ENCODE data around the gene FSTL4. TPM values are rescaled to one million over a fixed set of nuclear protein-coding genes. Genes with fewer than 3 reads are reported as not detected.

FSTL4 gene
- total and polyA plus RNA-seq, 2 of the 4 experiments (the other 2 are of a cell fraction): 0.18 TPM; not detected in 1

DNA sequence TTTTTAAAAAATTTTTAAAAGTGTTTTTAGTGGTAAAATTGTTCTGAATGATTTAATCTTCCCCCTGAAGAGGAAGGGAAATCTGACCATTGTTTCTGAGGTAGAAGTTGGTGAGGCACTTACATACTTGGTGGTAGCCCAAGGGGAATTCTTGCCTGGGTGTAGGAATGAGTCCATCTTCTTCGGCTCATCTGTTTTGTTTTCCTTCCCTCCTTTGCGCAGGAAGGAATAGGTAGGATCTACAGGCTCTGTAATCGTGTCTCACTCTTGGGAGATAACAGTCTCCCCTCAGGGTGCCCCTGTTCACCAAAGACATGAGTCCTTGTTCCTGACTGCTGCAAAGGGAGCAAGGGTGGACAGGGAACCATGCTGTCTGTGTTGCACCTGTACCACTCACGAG lies 422.5 kb downstream of the FSTL4 start:
- H2BK120ac ChIP-seq (ENCODE audit: low read depth, low read length): no peak overlapping the region
- ATAC-seq (ENCODE audit: low read depth): no peak
- H3K79me1 ChIP-seq (ENCODE audit: low read depth in 1 of 2, low read length in 2 of 2): no peaks in the 10 kb centered on the region
- no peak overlapping the region for H2AK9ac ChIP-seq (replicated peaks; ENCODE audit: low read depth, low read length, poor library complexity)
- no peak overlapping the region for H3K4me2 ChIP-seq (ENCODE audit: low read depth, low read length)
- dilution Hi-C loops (cut with HindIII; ENCODE audit: low sequenced_read_pairs, unreplicated experiment): no loop called here
- no peak overlapping the region for H3K18ac ChIP-seq (ENCODE audit: low read depth, low read length)
- H3K9ac ChIP-seq (ENCODE audit: low read depth, low read length): no peak overlapping the region
- ChIA-PET POLR2A (ENCODE audit: unreplicated experiment) (no interaction called here), CTCF (no interaction called here)
- in situ Hi-C loops (cut with MboI; ENCODE audit: low sequenced_read_pairs): no loop called here
- TF ChIP-seq, protein P1, sequence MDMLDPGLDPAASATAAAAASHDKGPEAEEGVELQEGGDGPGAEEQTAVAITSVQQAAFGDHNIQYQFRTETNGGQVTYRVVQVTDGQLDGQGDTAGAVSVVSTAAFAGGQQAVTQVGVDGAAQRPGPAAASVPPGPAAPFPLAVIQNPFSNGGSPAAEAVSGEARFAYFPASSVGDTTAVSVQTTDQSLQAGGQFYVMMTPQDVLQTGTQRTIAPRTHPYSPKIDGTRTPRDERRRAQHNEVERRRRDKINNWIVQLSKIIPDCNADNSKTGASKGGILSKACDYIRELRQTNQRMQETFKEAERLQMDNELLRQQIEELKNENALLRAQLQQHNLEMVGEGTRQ (IDR thresholded peaks at IDR 0.05; ENCODE audit: low read depth, low read length): no peak
- TF ChIP-seq CHD1 (IDR thresholded peaks at IDR 0.05; ENCODE audit: low read depth, low read length) (no peak), SMC3 (IDR thresholded peaks at IDR 0.05; ENCODE audit: low read depth, low read length) (no peak), RAD21 (IDR thresholded peaks at IDR 0.05; ENCODE audit: low read length) (no peak), RFX5 (IDR thresholded peaks at IDR 0.05; ENCODE audit: low read depth, low read length) (no peak), MAFK (IDR thresholded peaks at IDR 0.05; ENCODE audit: low read depth, low read length) (no peak), MXI1 (IDR thresholded peaks at IDR 0.05; ENCODE audit: borderline replicate concordance, low read depth, low read length) (no peak), RCOR1 (IDR thresholded peaks at IDR 0.05; ENCODE audit: insufficient replicate concordance, low read length) (no peak), FOS (IDR thresholded peaks at IDR 0.05; ENCODE audit: low read depth, low read length) (no peak), POLR2A (IDR thresholded peaks at IDR 0.05; ENCODE audit: low read depth, low read length) (no peak), CEBPB (IDR thresholded peaks at IDR 0.05; ENCODE audit: low read depth, low read length) (no peak), MAZ (IDR thresholded peaks at IDR 0.05; ENCODE audit: borderline replicate concordance, low read depth, low read length) (no peak), NFE2L2 (IDR thresholded peaks at IDR 0.05; ENCODE audit: low read depth, low read length) (no peak), BHLHE40 (IDR thresholded peaks at IDR 0.05; ENCODE audit: low read depth, low read length) (no peak)
- TF ChIP-seq, protein P2, sequence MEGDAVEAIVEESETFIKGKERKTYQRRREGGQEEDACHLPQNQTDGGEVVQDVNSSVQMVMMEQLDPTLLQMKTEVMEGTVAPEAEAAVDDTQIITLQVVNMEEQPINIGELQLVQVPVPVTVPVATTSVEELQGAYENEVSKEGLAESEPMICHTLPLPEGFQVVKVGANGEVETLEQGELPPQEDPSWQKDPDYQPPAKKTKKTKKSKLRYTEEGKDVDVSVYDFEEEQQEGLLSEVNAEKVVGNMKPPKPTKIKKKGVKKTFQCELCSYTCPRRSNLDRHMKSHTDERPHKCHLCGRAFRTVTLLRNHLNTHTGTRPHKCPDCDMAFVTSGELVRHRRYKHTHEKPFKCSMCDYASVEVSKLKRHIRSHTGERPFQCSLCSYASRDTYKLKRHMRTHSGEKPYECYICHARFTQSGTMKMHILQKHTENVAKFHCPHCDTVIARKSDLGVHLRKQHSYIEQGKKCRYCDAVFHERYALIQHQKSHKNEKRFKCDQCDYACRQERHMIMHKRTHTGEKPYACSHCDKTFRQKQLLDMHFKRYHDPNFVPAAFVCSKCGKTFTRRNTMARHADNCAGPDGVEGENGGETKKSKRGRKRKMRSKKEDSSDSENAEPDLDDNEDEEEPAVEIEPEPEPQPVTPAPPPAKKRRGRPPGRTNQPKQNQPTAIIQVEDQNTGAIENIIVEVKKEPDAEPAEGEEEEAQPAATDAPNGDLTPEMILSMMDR (conservative IDR thresholded peaks at IDR 0.05; ENCODE audit: low read depth, low read length): no peak
- TF ChIP-seq, protein P3, sequence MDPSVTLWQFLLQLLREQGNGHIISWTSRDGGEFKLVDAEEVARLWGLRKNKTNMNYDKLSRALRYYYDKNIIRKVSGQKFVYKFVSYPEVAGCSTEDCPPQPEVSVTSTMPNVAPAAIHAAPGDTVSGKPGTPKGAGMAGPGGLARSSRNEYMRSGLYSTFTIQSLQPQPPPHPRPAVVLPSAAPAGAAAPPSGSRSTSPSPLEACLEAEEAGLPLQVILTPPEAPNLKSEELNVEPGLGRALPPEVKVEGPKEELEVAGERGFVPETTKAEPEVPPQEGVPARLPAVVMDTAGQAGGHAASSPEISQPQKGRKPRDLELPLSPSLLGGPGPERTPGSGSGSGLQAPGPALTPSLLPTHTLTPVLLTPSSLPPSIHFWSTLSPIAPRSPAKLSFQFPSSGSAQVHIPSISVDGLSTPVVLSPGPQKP (IDR thresholded peaks at IDR 0.05; ENCODE audit: borderline replicate concordance, low read depth, low read length): no peak
- no peak overlapping the region for H4K8ac ChIP-seq (ENCODE audit: low read depth in 2 of 2, low read length in 2 of 2)
- peaks cover 16% of the 10 kb centered on the region for H3K27me3 ChIP-seq (ENCODE audit: control insufficient read depth, insufficient read depth, low read length)
- no peak overlapping the region for H2BK5ac ChIP-seq (ENCODE audit: low read depth, low read length, poor library complexity, severe bottlenecking)
- H3K4me3 ChIP-seq (ENCODE audit: insufficient read depth, low read depth, low read length): no peak overlapping the region
- no peak overlapping the region for H4K5ac ChIP-seq (ENCODE audit: low read depth, low read length)
- H2AK5ac ChIP-seq (ENCODE audit: low read depth, low read length): no peak overlapping the region
- H3K27ac ChIP-seq (ENCODE audit: insufficient read depth, low read length): no peak overlapping the region
- no peaks in the 10 kb centered on the region for H3K9me3 ChIP-seq (ENCODE audit: control insufficient read depth, insufficient read depth, low read length)
- no peak overlapping the region for H3K23ac ChIP-seq (ENCODE audit: low read depth, low read length)
- no peaks in the 10 kb centered on the region for H3K9me1 ChIP-seq (ENCODE audit: insufficient read depth, low read length)
- H2BK15ac ChIP-seq (ENCODE audit: low read depth, low read length): no peak overlapping the region
- H4K91ac ChIP-seq (ENCODE audit: insufficient read depth, low read depth, low read length): no peak overlapping the region
- no peak overlapping the region for H3K4ac ChIP-seq (ENCODE audit: low read depth, low read length)
- H3K56ac ChIP-seq (ENCODE audit: extremely low read depth, insufficient read depth, low read length): no peak overlapping the region
- H2BK20ac ChIP-seq (ENCODE audit: low read depth, low read length): no peak overlapping the region
- DNase-seq: no peak
- intact Hi-C loops (cut with micrococcal nuclease): no loop called here
- no peak overlapping the region for H2AFZ ChIP-seq (replicated peaks; ENCODE audit: low read length, poor library complexity)
- H3K36me3 ChIP-seq (ENCODE audit: control insufficient read depth, insufficient read depth, low read length): no peaks in the 10 kb centered on the region
- BruUV-seq (replicated peaks): no TSS peak
- no peak overlapping the region for H3K14ac ChIP-seq (replicated peaks; ENCODE audit: low read depth, low read length)
- no CpG with 5 or more reads among the region's 4 CpGs for WGBS, 2 experiments (ENCODE audit: extremely low coverage in 2 of 2, insufficient read length in 1 of 2)
- no peaks in the 10 kb centered on the region for H4K20me1 ChIP-seq (ENCODE audit: insufficient read depth, low read length)
- no peaks in the 10 kb centered on the region for H3K4me1 ChIP-seq (ENCODE audit: control insufficient read depth, insufficient read depth, low read length)

Measured in IMR-90 (cell line).